Type B pancreatic cell (in vitro differentiated cells): ENCODE results near the gene ALPP. TPM values are rescaled to one million over a fixed set of nuclear protein-coding genes. Genes with fewer than 3 reads are reported as not detected.

Source experiments
- DNase-seq: peaks from one replicate; pipeline ENCODE4 v3.0.0; 2021; ENCODE audit warnings: mixed read lengths; ENCODE audit not compliant: unreplicated experiment; ENCODE audit errors: extremely low spot score
- H3K27ac Mint-ChIP-seq: 2 replicates; pipeline ENCODE4 v1.8.0; 2021; ENCODE audit warnings: mild to moderate bottlenecking, mixed read lengths
- H3K27me3 Mint-ChIP-seq: 2 replicates; pipeline ENCODE4 v1.8.0; 2021; ENCODE audit warnings: mixed read lengths
- H3K36me3 Mint-ChIP-seq: 2 replicates; pipeline ENCODE4 v1.8.0; 2021; ENCODE audit warnings: mixed read lengths
- H3K4me1 Mint-ChIP-seq: one replicate; pipeline ENCODE4 v1.8.0; 2021; ENCODE audit warnings: mixed read lengths; ENCODE audit not compliant: unreplicated experiment
- H3K4me3 Mint-ChIP-seq: 2 replicates; pipeline ENCODE4 v1.8.0; 2021; ENCODE audit warnings: mild to moderate bottlenecking, mixed read lengths
- H3K9me3 Mint-ChIP-seq: 2 replicates; pipeline ENCODE4 v1.8.0; 2021; ENCODE audit warnings: mixed read lengths
- total RNA-seq: library from RNA; stranded (reverse); gene quantifications from 2 replicates; pipeline ENCODE4 v1.2.1, GENCODE V29; 2021; ENCODE audit warnings: low replicate concordance
- TF ChIP-seq, protein P1 (sequence below): fragments of 200-600 bp; sonication (generic); conservative IDR thresholded peaks from 2 replicates; pipeline ENCODE4 v1.5.0; 2021; ENCODE audit warnings: antibody characterized with exemption, mild to moderate bottlenecking

ALPP gene
- total RNA-seq, 1 donor from 2014 or later: 0.27 TPM

DNA sequence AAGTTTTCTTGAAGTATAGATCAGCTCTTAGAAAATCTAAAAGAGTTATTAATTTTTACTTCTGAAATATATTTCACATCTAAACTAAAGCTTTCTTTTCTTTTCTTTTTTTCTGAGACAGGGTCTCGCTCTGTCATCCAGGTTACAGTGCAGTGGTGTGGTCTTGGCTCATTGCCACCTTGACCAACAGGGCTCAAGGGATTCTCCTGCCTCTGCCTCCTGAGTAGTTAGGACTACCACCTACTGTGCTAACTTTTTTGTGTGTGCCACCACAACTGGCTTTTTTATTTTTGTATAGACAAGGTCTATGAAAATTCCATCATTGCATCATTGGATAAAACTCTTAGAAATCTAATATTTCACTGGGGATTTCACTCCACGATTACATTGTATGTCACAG lies 18.1 kb downstream of the ALPP start:
- no peak for DNase-seq
- Mint-ChIP-seq H3K4me3 (no peak overlapping the region), H3K4me1 (no peaks in the 10 kb centered on the region), H3K27me3 (peaks cover 19% of the 10 kb centered on the region), H3K27ac (no peak overlapping the region), H3K9me3 (no peaks in the 10 kb centered on the region), H3K36me3 (no peaks in the 10 kb centered on the region)
- TF ChIP-seq, protein P1, sequence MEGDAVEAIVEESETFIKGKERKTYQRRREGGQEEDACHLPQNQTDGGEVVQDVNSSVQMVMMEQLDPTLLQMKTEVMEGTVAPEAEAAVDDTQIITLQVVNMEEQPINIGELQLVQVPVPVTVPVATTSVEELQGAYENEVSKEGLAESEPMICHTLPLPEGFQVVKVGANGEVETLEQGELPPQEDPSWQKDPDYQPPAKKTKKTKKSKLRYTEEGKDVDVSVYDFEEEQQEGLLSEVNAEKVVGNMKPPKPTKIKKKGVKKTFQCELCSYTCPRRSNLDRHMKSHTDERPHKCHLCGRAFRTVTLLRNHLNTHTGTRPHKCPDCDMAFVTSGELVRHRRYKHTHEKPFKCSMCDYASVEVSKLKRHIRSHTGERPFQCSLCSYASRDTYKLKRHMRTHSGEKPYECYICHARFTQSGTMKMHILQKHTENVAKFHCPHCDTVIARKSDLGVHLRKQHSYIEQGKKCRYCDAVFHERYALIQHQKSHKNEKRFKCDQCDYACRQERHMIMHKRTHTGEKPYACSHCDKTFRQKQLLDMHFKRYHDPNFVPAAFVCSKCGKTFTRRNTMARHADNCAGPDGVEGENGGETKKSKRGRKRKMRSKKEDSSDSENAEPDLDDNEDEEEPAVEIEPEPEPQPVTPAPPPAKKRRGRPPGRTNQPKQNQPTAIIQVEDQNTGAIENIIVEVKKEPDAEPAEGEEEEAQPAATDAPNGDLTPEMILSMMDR: no peak

DNA sequence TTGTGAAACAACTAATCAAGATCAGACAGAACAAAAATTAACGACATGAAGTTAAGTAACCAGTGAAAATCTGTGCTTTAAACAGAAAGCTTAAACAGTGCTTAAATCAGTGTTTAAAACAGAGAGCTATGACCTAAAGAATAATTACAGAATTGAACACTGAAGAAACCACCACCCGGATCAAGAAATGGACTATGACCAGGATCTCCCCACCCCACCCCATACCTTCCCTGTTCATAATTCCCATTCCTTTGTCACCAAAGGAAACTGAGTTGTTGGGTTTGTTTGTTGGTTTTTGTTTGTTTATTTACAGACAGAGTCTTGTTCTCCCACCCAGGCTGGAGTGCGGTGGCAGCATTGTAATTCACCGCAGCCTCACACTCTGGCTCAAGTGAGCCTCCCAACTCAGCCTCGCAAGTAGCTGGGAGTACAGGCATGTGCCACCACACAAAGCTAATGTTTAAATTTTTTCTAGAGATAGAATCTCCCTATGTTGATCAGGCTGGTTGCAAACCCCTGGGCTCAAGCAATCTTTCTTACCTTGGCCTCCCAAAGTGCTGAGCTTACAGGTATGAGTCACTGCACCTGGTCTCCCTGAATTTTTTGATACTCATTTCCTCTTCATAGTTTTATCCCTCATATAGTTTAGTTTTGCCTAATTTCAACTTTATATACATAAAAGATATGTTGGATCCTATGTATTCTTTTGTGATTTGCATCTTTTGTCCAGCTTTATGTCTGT lies 19.9 kb downstream of the ALPP start:
- Mint-ChIP-seq H3K4me1 (no peaks in the 10 kb centered on the region), H3K9me3 (no peaks in the 10 kb centered on the region), H3K36me3 (no peaks in the 10 kb centered on the region), H3K27ac (no peak overlapping the region), H3K4me3 (no peak overlapping the region), H3K27me3 (peaks cover 18% of the 10 kb centered on the region)
- no peak for DNase-seq
- TF ChIP-seq, protein P1: no peak

DNA sequence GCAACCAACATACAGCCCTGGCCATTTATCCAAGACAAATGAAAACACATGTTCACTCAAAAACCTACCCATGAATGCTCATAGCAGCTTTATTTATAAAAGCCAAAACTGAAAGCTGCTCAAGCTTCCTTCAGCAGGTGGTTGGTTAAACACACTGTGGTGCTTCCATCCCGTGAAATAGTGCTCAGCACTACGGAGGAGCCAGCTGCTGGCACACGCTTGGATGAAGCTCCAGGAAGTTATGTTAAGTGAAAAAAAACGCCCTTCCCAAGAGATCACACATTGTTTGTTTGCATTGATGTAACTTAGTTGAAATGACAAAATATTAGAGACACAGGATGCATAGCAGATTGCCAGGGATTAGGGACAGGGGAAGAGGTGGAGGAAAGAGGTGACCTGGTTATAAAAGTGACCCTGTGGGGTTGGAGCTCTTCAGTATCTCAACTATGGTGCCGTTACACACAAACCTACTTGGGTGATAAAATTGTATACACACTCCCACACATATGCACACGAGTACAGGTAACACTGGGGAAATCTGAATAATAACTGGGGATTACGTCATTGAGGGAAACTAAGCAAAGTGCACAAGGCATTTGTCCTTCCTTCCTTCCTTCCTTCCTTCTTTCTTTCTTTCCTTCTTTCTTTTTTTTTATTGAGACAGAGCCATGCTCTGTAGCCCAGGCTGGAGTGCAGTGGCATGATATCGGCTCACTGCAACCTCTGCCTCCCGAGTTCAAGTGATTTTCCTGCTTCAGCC lies 21.9 kb downstream of the ALPP start:
- no peak overlapping the region for H3K27ac Mint-ChIP-seq
- H3K27me3 Mint-ChIP-seq: peaks cover 21% of the 10 kb centered on the region
- no peaks in the 10 kb centered on the region for H3K4me1 Mint-ChIP-seq
- DNase-seq: no peak
- no peak overlapping the region for H3K4me3 Mint-ChIP-seq
- no peaks in the 10 kb centered on the region for H3K9me3 Mint-ChIP-seq
- no peaks in the 10 kb centered on the region for H3K36me3 Mint-ChIP-seq
- TF ChIP-seq, protein P1: no peak

DNA sequence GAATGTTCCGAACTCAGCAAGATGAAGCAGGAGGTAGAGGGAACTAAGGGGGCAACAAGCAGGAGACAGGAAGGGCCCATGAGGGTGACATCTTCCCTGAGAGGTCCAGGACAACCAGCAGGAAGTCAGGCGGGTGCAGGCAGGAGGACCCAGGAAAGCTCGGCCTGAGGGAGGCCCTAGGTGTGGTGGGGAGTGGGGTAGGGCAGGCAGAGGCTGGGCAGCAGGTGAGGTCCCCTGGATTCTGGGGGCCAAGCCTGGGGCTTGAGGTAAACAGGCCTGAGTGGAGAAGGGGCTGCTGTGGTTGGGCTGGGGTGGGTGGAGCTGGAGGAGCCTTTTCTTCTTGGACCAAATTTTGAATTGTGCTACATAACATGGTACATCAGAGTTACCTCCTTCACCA lies 24.0 kb downstream of the ALPP start:
- TF ChIP-seq, protein P1: no peak
- DNase-seq: no peak
- peaks cover 20% of the 10 kb centered on the region for H3K27me3 Mint-ChIP-seq
- no peak overlapping the region for H3K27ac Mint-ChIP-seq
- no peaks in the 10 kb centered on the region for H3K36me3 Mint-ChIP-seq
- no peak overlapping the region for H3K4me3 Mint-ChIP-seq
- no peaks in the 10 kb centered on the region for H3K9me3 Mint-ChIP-seq
- H3K4me1 Mint-ChIP-seq: no peaks in the 10 kb centered on the region

DNA sequence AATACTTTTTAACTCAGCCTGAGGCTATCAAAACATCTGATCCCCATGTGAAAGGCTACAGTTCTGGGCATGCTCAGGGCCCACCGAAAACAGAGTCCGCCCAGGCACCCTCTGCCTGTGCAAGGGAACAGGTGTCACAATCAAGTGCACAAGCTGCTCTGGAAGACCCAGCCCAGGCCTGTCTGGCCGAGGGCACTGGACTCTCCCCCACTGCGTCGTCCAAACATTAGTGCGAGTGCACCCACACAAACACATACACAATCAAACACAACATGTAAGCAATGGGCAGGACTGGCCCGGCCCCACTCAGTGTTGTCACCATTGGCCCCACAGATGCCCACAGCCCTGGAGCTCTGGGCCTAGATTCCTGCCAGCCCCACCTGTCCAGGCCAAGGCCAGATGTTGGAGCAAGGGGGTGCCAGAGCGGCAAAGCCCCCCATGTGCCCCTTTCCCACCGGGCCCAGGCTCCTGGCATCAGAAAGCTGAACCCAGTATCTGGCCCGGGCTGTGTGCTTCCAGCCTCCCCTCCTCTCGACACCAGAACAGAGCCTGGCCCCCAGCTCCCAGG lies 27.5 kb downstream of the ALPP start:
- DNase-seq: no peak
- Mint-ChIP-seq H3K27me3 (peaks cover 17% of the 10 kb centered on the region), H3K36me3 (no peaks in the 10 kb centered on the region), H3K9me3 (no peaks in the 10 kb centered on the region), H3K4me1 (no peaks in the 10 kb centered on the region), H3K27ac (no peak overlapping the region), H3K4me3 (no peak overlapping the region)
- TF ChIP-seq, protein P1: no peak
